HepG2 (cell line): Measurements from ENCODE around the gene ZNF853. TPM values are rescaled to one million over a fixed set of nuclear protein-coding genes. Genes with fewer than 3 reads are reported as not detected.

Source experiments
- ATAC-seq: fragments of 200-7000 bp; cut with Tn5 transposase; 3 replicates; pipeline ENCODE4 v1.9.1; 2020; ENCODE audit warnings: mild to moderate bottlenecking, moderate library complexity
- BruUV-seq: library from RNA; stranded (reverse); fragments of 400-500 nt; replicated peaks from 2 replicates; lab custom pipeline; 2021; lab: Mats Ljungman, UMichigan
- CTCF ChIA-PET: fragments of 300-600 bp; formaldehyde crosslinking; extraction: SDS; loops from one replicate; lab custom pipeline; 2021; ENCODE audit warnings: low total read pairs, inconsistent platforms, low intra/inter-chr PET ratio; lab: Yijun Ruan, JAX
- POLR2A ChIA-PET: fragments of 350-600 bp; sonication (Branson Sonifier 250); formaldehyde crosslinking; loops from one replicate; lab custom pipeline; 2020; ENCODE audit warnings: antibody characterized with exemption, inconsistent platforms; lab: Yijun Ruan, JAX
- DNase-seq: peaks from one replicate; pipeline ENCODE4 v3.0.0-alpha.2; 2015; ENCODE audit warnings: low spot score
- FAIRE-seq: peaks from 3 replicates; lab custom pipeline; 2011; peaks lifted over from hg19 to GRCh38; lab: Jason Lieb, UNC
- H2AFZ ChIP-seq: one replicate; pipeline ENCODE4 v1.6.1; 2011; ENCODE audit warnings: low read length, inconsistent platforms
- H3K27ac ChIP-seq: fragments of 300-600 bp; 3 replicates; pipeline ENCODE4 v1.8.0; 2011; ENCODE audit warnings: mixed run types, mild to moderate bottlenecking, mixed read lengths, low read length, inconsistent platforms; ENCODE audit not compliant: insufficient read depth; ENCODE audit errors: extremely low read length
- H3K27me3 ChIP-seq, 2 experiments: fragments of 200-600 bp in 1 of 2; 2 replicates in 1 of 2; 3 replicates in 1 of 2; pipeline versions ENCODE4 v1.6.0 to v1.8.0; 2011; ENCODE audit warnings: low read length in 2 of 2, mild to moderate bottlenecking in 2 of 2, moderate library complexity in 2 of 2, inconsistent platforms in 1 of 2; ENCODE audit not compliant: insufficient read depth in 2 of 2, control insufficient read depth in 1 of 2
- H3K36me3 ChIP-seq, 2 experiments: fragments of 200-600 bp in 1 of 2; replicated peaks in 1 of 2; 2 replicates in 1 of 2; 3 replicates in 1 of 2; pipeline versions ENCODE4 v1.5.1 to v1.8.0; 2011; ENCODE audit warnings: low read length in 2 of 2, inconsistent platforms in 1 of 2; ENCODE audit not compliant: insufficient read depth in 2 of 2, control insufficient read depth in 1 of 2
- H3K4me1 ChIP-seq: 2 replicates; pipeline ENCODE4 v1.5.1; 2012; ENCODE audit warnings: low read length, inconsistent platforms; ENCODE audit not compliant: insufficient read depth
- H3K4me2 ChIP-seq: 2 replicates; pipeline ENCODE4 v1.6.0; 2011; ENCODE audit warnings: low read depth, low read length, inconsistent platforms
- H3K4me3 ChIP-seq, 3 experiments: fragments of 200-600 bp in 1 of 3; sonication (generic), shearing (Covaris generic) in 1 of 3; replicated peaks in 1 of 3; 2 replicates each; pipeline ENCODE4 v1.5.1; 2011 to 2016; ENCODE audit warnings: low read length in 3 of 3, inconsistent platforms in 2 of 3, low read depth in 2 of 3, mild to moderate bottlenecking in 2 of 3, control low read depth in 1 of 3, mixed read lengths in 1 of 3; ENCODE audit not compliant: insufficient read depth in 1 of 3
- H3K79me2 ChIP-seq: one replicate; pipeline ENCODE4 v1.6.1; 2011; ENCODE audit warnings: low read length, inconsistent platforms; ENCODE audit not compliant: insufficient read depth
- H3K9ac ChIP-seq: 2 replicates; pipeline ENCODE4 v1.6.0; 2011; ENCODE audit warnings: mild to moderate bottlenecking, low read depth, low read length, inconsistent platforms; ENCODE audit not compliant: insufficient read depth
- H3K9me3 ChIP-seq: 2 replicates; pipeline ENCODE4 v1.5.1; 2012; ENCODE audit warnings: mild to moderate bottlenecking, low read length
- H4K20me1 ChIP-seq: 2 replicates; pipeline ENCODE4 v1.6.0; 2011; ENCODE audit warnings: inconsistent platforms, mild to moderate bottlenecking, low read length, moderate library complexity; ENCODE audit not compliant: insufficient read depth
- GABPA ChIP-seq, 2 experiments: IDR thresholded peaks; 2 replicates each; pipeline ENCODE4 v1.6.1; 2011 to 2016; ENCODE audit warnings: low read depth in 2 of 2, low read length in 1 of 2, missing biosample characterization in 1 of 2, missing genetic modification characterization in 1 of 2
- MXD1 ChIP-seq: sonication (generic); formaldehyde crosslinking; IDR thresholded peaks from 2 replicates; pipeline ENCODE4 v1.4.0; 2020; ENCODE audit warnings: mild to moderate bottlenecking, missing genetic modification reagents
- SALL2 ChIP-seq: sonication (generic); formaldehyde crosslinking; IDR thresholded peaks from 2 replicates; pipeline ENCODE4 v1.8.1; 2023; ENCODE audit warnings: mild to moderate bottlenecking, missing genetic modification reagents, inconsistent platforms
- SMAD3 ChIP-seq: sonication (generic); formaldehyde crosslinking; IDR thresholded peaks from 2 replicates; pipeline ENCODE4 v1.4.0; 2020; ENCODE audit warnings: missing genetic modification reagents
- SP1 ChIP-seq, 2 experiments: fragments of 450-650 bp in 1 of 2; sonication (generic) in 1 of 2; formaldehyde crosslinking in 1 of 2; IDR thresholded peaks; 2 replicates each; pipeline versions ENCODE4 v1.4.0 to v1.6.1; 2016 to 2020; ENCODE audit warnings: missing genetic modification reagents in 1 of 2
- ZBTB40 ChIP-seq, 2 experiments: fragments of 450-650 bp in 1 of 2; sonication (generic) in 1 of 2; formaldehyde crosslinking in 1 of 2; IDR thresholded peaks; 2 replicates each; pipeline versions ENCODE4 v1.6.1 to v1.8.0; 2016 to 2022; ENCODE audit warnings: antibody characterized with exemption in 1 of 2, mild to moderate bottlenecking in 1 of 2, missing genetic modification reagents in 1 of 2
- ZNF605 ChIP-seq: sonication (generic); formaldehyde crosslinking; IDR thresholded peaks from 2 replicates; pipeline ENCODE4 v1.8.0; 2022; ENCODE audit warnings: mild to moderate bottlenecking, missing genetic modification reagents
- WGBS: methylation state at CpG from one replicate; pipeline ENCODE4 v1.1.6; 2017; ENCODE audit warnings: low lambda C conversion rate; 5-methylcytosine and 5-hydroxymethylcytosine counted together
- in situ Hi-C: cut with HindIII; loops from 2 replicates; pipeline ENCODE4 v1.10.0; 2017; ENCODE audit warnings: low pct_unique_long_range_greater_than_20kb; ENCODE audit not compliant: extremely low pct_ligation_motif_present
- intact Hi-C: fragments of 100-400 bp; cut with micrococcal nuclease; formaldehyde crosslinking; loops from one replicate; pipeline ENCODE4 v1.10.0; 2022; ENCODE audit not compliant: unreplicated experiment
- polyA plus RNA-seq, 8 experiments: library from polyadenylated mRNA; depleted of rRNA in 3 of 8; stranded (reverse) in 7 of 8; unstranded in 1 of 8; fragments of >200 nt; fragmentation: Illumina TruSeq in 4 of 8; extraction: Trizol in 4 of 8; gene quantifications; 2 replicates each; pipeline versions ENCODE4 v1.2.1 to v1.2.3, GENCODE V29; 2011 to 2016; ENCODE audit warnings: low read depth in 4 of 8, missing spikeins in 1 of 8, mixed read lengths in 1 of 8; ENCODE audit not compliant: insufficient read depth in 1 of 8
- total RNA-seq, 5 experiments: library from RNA; depleted of rRNA; stranded (reverse); fragments of >200 nt; fragmentation: Illumina TruSeq; extraction: Trizol; gene quantifications; 2 replicates each; pipeline ENCODE4 v1.2.3, GENCODE V29; 2016; ENCODE audit warnings: low read depth in 1 of 5

The ZNF853 gene
- total and polyA plus RNA-seq, 2 of the 13 experiments (the other 11 are each of a cell fraction or from before 2014, with no cell fraction given), result 2.1 to 6.2 TPM

- POLR2A ChIA-PET, result interaction anchor here (2.0 kb wide), 1 partner anchor 10 kb away, joined by 6 read pairs; no protein-coding TSS in a partner anchor
- no peak for FAIRE-seq
- Histone ChIP-seq H3K4me1 (peaks cover 31% of the 10 kb centered on the region), H4K20me1 (no peaks in the 10 kb centered on the region), H3K27ac (no peak overlapping the region), H3K36me3 (peaks cover 7 to 15% of the 10 kb centered on the region in 2 experiments; a peak in 4 of 5 replicates), H3K4me3 (peak overlapping the region; percentile 65 to 86 (median 83)), H3K4me2 (peak overlapping the region; percentile 83), H3K79me2 (peaks cover 13% of the 10 kb centered on the region), H3K27me3 (no peaks in the 10 kb centered on the region), H3K9me3 (no peaks in the 10 kb centered on the region), H3K9ac (peak overlapping the region; percentile 66), H2AFZ (no peak overlapping the region)
- CTCF ChIA-PET, result no interaction called here
- peak; percentile 84 for ATAC-seq
- intact Hi-C loops (loop anchor here (1.0 kb wide), 1 partner anchor 29 kb away; no protein-coding TSS in a partner anchor), in situ Hi-C loops (no loop called here)
- BruUV-seq, result no TSS peak
- peak; percentile 39 for DNase-seq
- WGBS, result 6% methylated on average over 4 of the region's 60 CpGs
- no peak for TF ChIP-seq GABPA (IDR thresholded peaks at IDR 0.05; ENCODE audit: low read depth, low read length)
- TF ChIP-seq GABPA (CRISPR knock-in tag; IDR thresholded peaks at IDR 0.05; ENCODE audit: low read depth), result peak; percentile 52
- TF ChIP-seq ZBTB40 (IDR thresholded peaks at IDR 0.05), result no peak
- no peak for TF ChIP-seq ZBTB40 (CRISPR knock-in tag; IDR thresholded peaks at IDR 0.05)
- TF ChIP-seq ZNF605 (CRISPR knock-in tag), result 0 out of 2 replicates have a peak, but pooled peaks have one; percentile 17
- TF ChIP-seq SMAD3 (CRISPR knock-in tag), result no peak
- no peak for TF ChIP-seq SP1 (IDR thresholded peaks at IDR 0.05)
- 0 out of 2 replicates have a peak, but pooled peaks have one; percentile 22 for TF ChIP-seq SP1 (CRISPR knock-in tag; IDR thresholded peaks at IDR 0.05)
- peak; percentile 55; the same call in 1 of the 2 replicates for TF ChIP-seq MXD1 (CRISPR knock-in tag)
- TF ChIP-seq SALL2 (CRISPR knock-in tag), result 0 out of 2 replicates have a peak, but pooled peaks have one; percentile 9
Observed at GRCh38 chr7:6637544-6638229, 22.3 kb downstream of the ZNF853 start.
